K562 (cell line): ENCODE measurements around the gene SEC11A. TPM values are rescaled to one million over a fixed set of nuclear protein-coding genes. Genes with fewer than 3 reads are reported as not detected.

Source experiments
- FOXM1 ChIP-seq, 2 experiments: fragments of 450-650 bp in 1 of 2; sonication (generic) in 1 of 2; formaldehyde crosslinking in 1 of 2; IDR thresholded peaks; 2 replicates each; pipeline versions ENCODE4 v1.6.1 to v1.9.0; 2017 to 2022; ENCODE audit warnings: low read depth in 2 of 2, mild to moderate bottlenecking in 2 of 2, missing genetic modification reagents in 1 of 2, moderate library complexity in 1 of 2
- NCOA1 ChIP-seq: fragments of 450-650 bp; IDR thresholded peaks from 2 replicates; pipeline ENCODE4 v1.6.1; 2016; ENCODE audit warnings: low read depth
- POU5F1 ChIP-seq: fragments of 150-350 bp; IDR thresholded peaks from 2 replicates; pipeline ENCODE4 v1.6.1; 2014; ENCODE audit warnings: borderline replicate concordance, low read length, low read depth, mild to moderate bottlenecking; ENCODE audit not compliant: partially characterized antibody
- SNRNP70 ChIP-seq: fragments of 200-400 bp; formaldehyde crosslinking; optimal IDR thresholded peaks from 2 replicates; pipeline ENCODE3; 2017; ENCODE audit warnings: low read depth, low read length
- ZNF311 ChIP-seq: fragments of 250-450 bp; sonication (Bioruptor Pico); IDR thresholded peaks from 2 replicates; pipeline ENCODE4 v1.4.0; 2020; ENCODE audit warnings: mild to moderate bottlenecking, moderate library complexity
- ZNF780A ChIP-seq: fragments of 250-450 bp; sonication (Bioruptor Pico); IDR thresholded peaks from 2 replicates; pipeline ENCODE4 v1.5.0; 2021; ENCODE audit warnings: mild to moderate bottlenecking
- polyA plus RNA-seq, 8 experiments: library from polyadenylated mRNA; depleted of rRNA in 4 of 8; stranded (reverse) in 5 of 8; unstranded in 3 of 8; fragments of >200 nt; fragmentation: Nextera tagmentation in 2 of 8; fragmentation: Illumina TruSeq in 1 of 8; extraction: Ambion mirVana in 2 of 8; extraction: Trizol in 1 of 8; gene quantifications; 2 replicates each; pipeline versions ENCODE4 v1.2.1 to v1.2.3, GENCODE V29; 2011 to 2014; ENCODE audit warnings: inconsistent platforms in 1 of 8, missing spikeins in 1 of 8
- total RNA-seq, 7 experiments: library from RNA; depleted of rRNA in 6 of 7; stranded (reverse); fragments of >200 nt in 6 of 7; fragmentation: Illumina TruSeq in 2 of 7; extraction: Trizol in 2 of 7; gene quantifications; 2 replicates each; pipeline versions ENCODE4 v1.2.1 to v1.2.3, GENCODE V29; 2011 to 2021; ENCODE audit warnings: low replicate concordance in 1 of 7
- TF ChIP-seq, protein P1 (sequence below): fragments of 450-650 bp; IDR thresholded peaks from 2 replicates; pipeline ENCODE4 v1.7.1; 2018; ENCODE audit warnings: mild to moderate bottlenecking, low read depth; ENCODE audit not compliant: partially characterized antibody
- TF ChIP-seq, protein P2 (sequence below): sonication (generic); formaldehyde crosslinking; IDR thresholded peaks from 2 replicates; pipeline ENCODE4 v1.8.0; 2022; ENCODE audit warnings: mild to moderate bottlenecking, missing genetic modification reagents, borderline replicate concordance

SEC11A gene
- total and polyA plus RNA-seq, 9 of the 15 experiments (the other 6 are each of a cell fraction or from before 2014, with no cell fraction given): 175 to 310 (median 229) TPM

DNA sequence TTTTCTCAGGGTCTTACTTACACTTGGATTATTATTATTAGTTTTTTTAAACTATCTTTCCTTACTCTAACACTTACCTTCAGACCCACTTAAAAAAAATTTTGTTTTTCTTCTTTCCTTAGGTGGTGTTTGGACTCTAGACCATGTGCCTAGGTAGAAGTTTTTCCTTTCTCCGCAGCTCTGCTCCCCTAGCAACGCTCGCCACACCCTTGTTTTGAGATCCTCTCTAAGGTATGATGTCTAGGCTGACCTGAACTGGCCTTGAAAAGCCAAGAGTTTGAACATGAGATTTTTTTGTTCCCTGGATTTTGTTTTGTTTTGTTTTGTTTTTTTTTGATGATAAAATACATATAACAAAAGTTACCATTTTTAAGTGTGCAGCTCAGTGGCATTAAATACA lies 48.6 kb upstream of the SEC11A start (continued):
- TF ChIP-seq, protein P1, sequence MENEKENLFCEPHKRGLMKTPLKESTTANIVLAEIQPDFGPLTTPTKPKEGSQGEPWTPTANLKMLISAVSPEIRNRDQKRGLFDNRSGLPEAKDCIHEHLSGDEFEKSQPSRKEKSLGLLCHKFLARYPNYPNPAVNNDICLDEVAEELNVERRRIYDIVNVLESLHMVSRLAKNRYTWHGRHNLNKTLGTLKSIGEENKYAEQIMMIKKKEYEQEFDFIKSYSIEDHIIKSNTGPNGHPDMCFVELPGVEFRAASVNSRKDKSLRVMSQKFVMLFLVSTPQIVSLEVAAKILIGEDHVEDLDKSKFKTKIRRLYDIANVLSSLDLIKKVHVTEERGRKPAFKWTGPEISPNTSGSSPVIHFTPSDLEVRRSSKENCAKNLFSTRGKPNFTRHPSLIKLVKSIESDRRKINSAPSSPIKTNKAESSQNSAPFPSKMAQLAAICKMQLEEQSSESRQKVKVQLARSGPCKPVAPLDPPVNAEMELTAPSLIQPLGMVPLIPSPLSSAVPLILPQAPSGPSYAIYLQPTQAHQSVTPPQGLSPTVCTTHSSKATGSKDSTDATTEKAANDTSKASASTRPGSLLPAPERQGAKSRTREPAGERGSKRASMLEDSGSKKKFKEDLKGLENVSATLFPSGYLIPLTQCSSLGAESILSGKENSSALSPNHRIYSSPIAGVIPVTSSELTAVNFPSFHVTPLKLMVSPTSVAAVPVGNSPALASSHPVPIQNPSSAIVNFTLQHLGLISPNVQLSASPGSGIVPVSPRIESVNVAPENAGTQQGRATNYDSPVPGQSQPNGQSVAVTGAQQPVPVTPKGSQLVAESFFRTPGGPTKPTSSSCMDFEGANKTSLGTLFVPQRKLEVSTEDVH: no peak
- no peak for TF ChIP-seq POU5F1
- no peak for TF ChIP-seq ZNF780A (CRISPR knock-in tag)
- no peak for TF ChIP-seq SNRNP70
- TF ChIP-seq FOXM1 (IDR thresholded peaks at IDR 0.05; ENCODE audit: low read depth): no peak
- no peak for TF ChIP-seq FOXM1 (CRISPR knock-in tag; IDR thresholded peaks at IDR 0.05; ENCODE audit: low read depth)
- TF ChIP-seq ZNF311 (CRISPR knock-in tag): no peak
- TF ChIP-seq, protein P2, sequence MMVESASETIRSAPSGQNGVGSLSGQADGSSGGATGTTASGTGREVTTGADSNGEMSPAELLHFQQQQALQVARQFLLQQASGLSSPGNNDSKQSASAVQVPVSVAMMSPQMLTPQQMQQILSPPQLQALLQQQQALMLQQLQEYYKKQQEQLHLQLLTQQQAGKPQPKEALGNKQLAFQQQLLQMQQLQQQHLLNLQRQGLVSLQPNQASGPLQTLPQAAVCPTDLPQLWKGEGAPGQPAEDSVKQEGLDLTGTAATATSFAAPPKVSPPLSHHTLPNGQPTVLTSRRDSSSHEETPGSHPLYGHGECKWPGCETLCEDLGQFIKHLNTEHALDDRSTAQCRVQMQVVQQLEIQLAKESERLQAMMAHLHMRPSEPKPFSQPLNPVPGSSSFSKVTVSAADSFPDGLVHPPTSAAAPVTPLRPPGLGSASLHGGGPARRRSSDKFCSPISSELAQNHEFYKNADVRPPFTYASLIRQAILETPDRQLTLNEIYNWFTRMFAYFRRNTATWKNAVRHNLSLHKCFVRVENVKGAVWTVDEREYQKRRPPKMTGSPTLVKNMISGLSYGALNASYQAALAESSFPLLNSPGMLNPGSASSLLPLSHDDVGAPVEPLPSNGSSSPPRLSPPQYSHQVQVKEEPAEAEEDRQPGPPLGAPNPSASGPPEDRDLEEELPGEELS: no peak
- TF ChIP-seq NCOA1: no peak
